HEK293 (cell line): ENCODE data around the gene RABGGTB.
"Not testable (repeated sequence)": the region's sequence is repeated elsewhere in the genome, so short reads cannot be mapped to it uniquely, and the experiment has no call there.

Experiments
- CTCF ChIA-PET: fragments of 350-600 bp; formaldehyde crosslinking; extraction: SDS; loops from one replicate; lab custom pipeline; 2021; ENCODE audit warnings: antibody characterized with exemption; lab: Yijun Ruan, JAX
- POLR2A ChIA-PET: fragments of 300-600 bp; formaldehyde crosslinking; extraction: SDS; loops from one replicate; lab custom pipeline; 2020; ENCODE audit warnings: antibody characterized with exemption, inconsistent platforms; lab: Yijun Ruan, JAX
- H3K27ac ChIP-seq: fragments of 200-500 bp; sonication (Bioruptor generic); 2 replicates; pipeline ENCODE4 v1.5.1; 2014; ENCODE audit warnings: low read depth, low read length, control low read depth, inconsistent platforms; ENCODE audit errors: extremely low read depth
- H3K36me3 ChIP-seq, 2 experiments: fragments of 200-500 bp in 1 of 2; sonication (Bioruptor generic) in 1 of 2; 1 replicate in 1 of 2; 2 replicates in 1 of 2; pipeline ENCODE4 v1.5.1; 2014 to 2017; ENCODE audit warnings: inconsistent platforms in 2 of 2, low read length in 2 of 2; ENCODE audit not compliant: control insufficient read depth in 2 of 2, insufficient read depth in 1 of 2
- H3K4me1 ChIP-seq: fragments of 200-500 bp; sonication (Bioruptor generic); 2 replicates; pipeline ENCODE4 v1.5.1; 2014; ENCODE audit warnings: mild to moderate bottlenecking, low read length, inconsistent platforms; ENCODE audit not compliant: control insufficient read depth, insufficient read depth
- H3K4me3 ChIP-seq: 2 replicates; pipeline ENCODE4 v1.5.1; 2011; ENCODE audit warnings: low read depth, mild to moderate bottlenecking, control low read depth, low read length, moderate library complexity
- H3K9me3 ChIP-seq: fragments of 200-500 bp; sonication (Bioruptor generic); 2 replicates; pipeline ENCODE4 v1.5.1; 2014; ENCODE audit warnings: low read depth, low read length, inconsistent platforms; ENCODE audit not compliant: control insufficient read depth, insufficient read depth
- HOXC10 ChIP-seq: sonication (generic); formaldehyde crosslinking; IDR thresholded peaks from 2 replicates; pipeline ENCODE4 v1.8.1; 2023; ENCODE audit warnings: mild to moderate bottlenecking, missing genetic modification reagents
- IKZF3 ChIP-seq: fragments of 450-650 bp; IDR thresholded peaks from 2 replicates; pipeline ENCODE4 v1.5.0; 2018; ENCODE audit warnings: missing biosample characterization, mild to moderate bottlenecking, missing genetic modification characterization, moderate library complexity
- KLF9 ChIP-seq: fragments of 450-650 bp; formaldehyde crosslinking; IDR thresholded peaks from 2 replicates; pipeline ENCODE4 v1.5.1; 2016; ENCODE audit warnings: missing biosample characterization, missing genetic modification characterization, low read depth
- YY2 ChIP-seq: fragments of 450-650 bp; formaldehyde crosslinking; IDR thresholded peaks from 2 replicates; pipeline ENCODE4 v1.5.1; 2016; ENCODE audit warnings: missing biosample characterization, missing genetic modification characterization
- ZBTB20 ChIP-seq: fragments of 450-650 bp; formaldehyde crosslinking; IDR thresholded peaks from 2 replicates; pipeline ENCODE4 v1.5.1; 2016; ENCODE audit warnings: missing biosample characterization, missing genetic modification characterization
- ZNF114 ChIP-seq: fragments of 450-650 bp; formaldehyde crosslinking; IDR thresholded peaks from 2 replicates; pipeline ENCODE4 v1.5.0; 2017; ENCODE audit warnings: missing biosample characterization, missing genetic modification characterization
- ZNF146 ChIP-seq: fragments of 450-650 bp; formaldehyde crosslinking; IDR thresholded peaks from 2 replicates; pipeline ENCODE4 v1.5.1; 2016; ENCODE audit warnings: missing biosample characterization, missing genetic modification characterization
- ZNF175 ChIP-seq: fragments of 450-650 bp; formaldehyde crosslinking; IDR thresholded peaks from 2 replicates; pipeline ENCODE4 v1.5.1; 2016; ENCODE audit warnings: missing biosample characterization, missing genetic modification characterization
- ZNF184 ChIP-seq: fragments of 450-650 bp; IDR thresholded peaks from 2 replicates; pipeline ENCODE4 v1.5.1; 2018; ENCODE audit warnings: missing biosample characterization, mild to moderate bottlenecking, missing genetic modification characterization
- ZNF202 ChIP-seq: fragments of 450-650 bp; formaldehyde crosslinking; IDR thresholded peaks from 2 replicates; pipeline ENCODE4 v1.5.1; 2016; ENCODE audit warnings: missing biosample characterization, missing genetic modification characterization, borderline replicate concordance
- ZNF341 ChIP-seq: fragments of 450-650 bp; formaldehyde crosslinking; IDR thresholded peaks from 2 replicates; pipeline ENCODE4; 2016; ENCODE audit warnings: low read depth, missing biosample characterization, missing genetic modification characterization
- ZNF549 ChIP-seq: fragments of 450-650 bp; IDR thresholded peaks from 2 replicates; pipeline ENCODE4 v1.5.1; 2018; ENCODE audit warnings: missing biosample characterization, missing genetic modification characterization, mild to moderate bottlenecking, inconsistent platforms, moderate library complexity
- ZNF558 ChIP-seq: fragments of 450-650 bp; formaldehyde crosslinking; IDR thresholded peaks from 2 replicates; pipeline ENCODE4 v1.5.1; 2016; ENCODE audit warnings: missing biosample characterization, missing genetic modification characterization
- ZNF561 ChIP-seq: fragments of 450-650 bp; IDR thresholded peaks from 2 replicates; pipeline ENCODE4 v1.5.1; 2018; ENCODE audit warnings: missing biosample characterization, missing genetic modification characterization, borderline replicate concordance
- ZNF76 ChIP-seq: fragments of 450-650 bp; formaldehyde crosslinking; IDR thresholded peaks from 2 replicates; pipeline ENCODE4; 2016; ENCODE audit warnings: low read depth, missing biosample characterization, missing genetic modification characterization, borderline replicate concordance
- ZNF830 ChIP-seq: fragments of 450-650 bp; IDR thresholded peaks from 2 replicates; pipeline ENCODE4 v1.5.0; 2018; ENCODE audit warnings: missing biosample characterization, missing genetic modification characterization, low read depth, mild to moderate bottlenecking, moderate library complexity
- TF ChIP-seq, protein P1 (sequence below): fragments of 450-650 bp; formaldehyde crosslinking; IDR thresholded peaks from 2 replicates; pipeline ENCODE4 v1.5.1; 2016; ENCODE audit warnings: missing biosample characterization, missing genetic modification characterization
- TF ChIP-seq, protein P2 (sequence below): fragments of 450-650 bp; formaldehyde crosslinking; IDR thresholded peaks from 2 replicates; pipeline ENCODE4 v1.5.1; 2016; ENCODE audit warnings: missing biosample characterization, missing genetic modification characterization, low read depth
- TF ChIP-seq, protein P3 (sequence below): fragments of 450-650 bp; IDR thresholded peaks from 2 replicates; pipeline ENCODE4 v1.5.1; 2018; ENCODE audit warnings: missing biosample characterization, missing genetic modification characterization
- TF ChIP-seq, protein P4 (sequence below): fragments of 450-650 bp; formaldehyde crosslinking; IDR thresholded peaks from 2 replicates; pipeline ENCODE4 v1.5.1; 2016; ENCODE audit warnings: missing biosample characterization, missing genetic modification characterization
- TF ChIP-seq, protein P5 (sequence below): fragments of 450-650 bp; formaldehyde crosslinking; IDR thresholded peaks from 2 replicates; pipeline ENCODE4 v1.5.0; 2017; ENCODE audit warnings: missing biosample characterization, missing genetic modification characterization, borderline replicate concordance

The RABGGTB gene

DNA sequence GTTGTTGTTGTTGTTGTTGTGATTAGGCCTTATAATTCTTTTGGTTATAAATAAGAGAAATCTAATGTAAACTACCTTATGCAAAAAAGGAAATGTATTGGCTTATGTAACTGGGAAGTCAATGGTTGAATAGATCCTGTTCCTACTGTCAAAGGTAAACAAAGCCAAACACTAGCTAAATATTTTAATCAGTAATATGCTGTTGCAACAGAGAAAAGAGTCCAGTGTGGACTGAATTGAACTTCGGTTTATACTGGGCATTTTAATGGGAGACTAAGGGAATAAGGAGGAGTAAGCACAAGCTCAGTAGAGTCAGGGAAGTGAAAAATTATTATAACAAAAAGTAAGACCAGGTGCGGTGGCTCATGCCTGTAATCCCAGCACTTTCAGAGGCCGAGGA, 26.0 kb downstream of the RABGGTB start:
- Histone ChIP-seq H3K4me1 (no peaks in the 10 kb centered on the region), H3K4me3 (no peak overlapping the region), H3K27ac (no peak overlapping the region), H3K36me3 (no peaks in the 10 kb centered on the region; a peak in 1 of 3 replicates), H3K9me3 (no peaks in the 10 kb centered on the region)
- ChIA-PET CTCF (no interaction called here), POLR2A (no interaction called here)
- no peak for TF ChIP-seq ZNF175 (tag by site-specific recombination)
- TF ChIP-seq, protein P1, sequence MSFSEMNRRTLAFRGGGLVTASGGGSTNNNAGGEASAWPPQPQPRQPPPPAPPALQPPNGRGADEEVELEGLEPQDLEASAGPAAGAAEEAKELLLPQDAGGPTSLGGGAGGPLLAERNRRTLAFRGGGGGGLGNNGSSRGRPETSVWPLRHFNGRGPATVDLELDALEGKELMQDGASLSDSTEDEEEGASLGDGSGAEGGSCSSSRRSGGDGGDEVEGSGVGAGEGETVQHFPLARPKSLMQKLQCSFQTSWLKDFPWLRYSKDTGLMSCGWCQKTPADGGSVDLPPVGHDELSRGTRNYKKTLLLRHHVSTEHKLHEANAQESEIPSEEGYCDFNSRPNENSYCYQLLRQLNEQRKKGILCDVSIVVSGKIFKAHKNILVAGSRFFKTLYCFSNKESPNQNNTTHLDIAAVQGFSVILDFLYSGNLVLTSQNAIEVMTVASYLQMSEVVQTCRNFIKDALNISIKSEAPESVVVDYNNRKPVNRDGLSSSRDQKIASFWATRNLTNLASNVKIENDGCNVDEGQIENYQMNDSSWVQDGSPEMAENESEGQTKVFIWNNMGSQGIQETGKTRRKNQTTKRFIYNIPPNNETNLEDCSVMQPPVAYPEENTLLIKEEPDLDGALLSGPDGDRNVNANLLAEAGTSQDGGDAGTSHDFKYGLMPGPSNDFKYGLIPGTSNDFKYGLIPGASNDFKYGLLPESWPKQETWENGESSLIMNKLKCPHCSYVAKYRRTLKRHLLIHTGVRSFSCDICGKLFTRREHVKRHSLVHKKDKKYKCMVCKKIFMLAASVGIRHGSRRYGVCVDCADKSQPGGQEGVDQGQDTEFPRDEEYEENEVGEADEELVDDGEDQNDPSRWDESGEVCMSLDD (tag by site-specific recombination), result no peak
- TF ChIP-seq ZNF114 (tag by site-specific recombination), result no peak

DNA sequence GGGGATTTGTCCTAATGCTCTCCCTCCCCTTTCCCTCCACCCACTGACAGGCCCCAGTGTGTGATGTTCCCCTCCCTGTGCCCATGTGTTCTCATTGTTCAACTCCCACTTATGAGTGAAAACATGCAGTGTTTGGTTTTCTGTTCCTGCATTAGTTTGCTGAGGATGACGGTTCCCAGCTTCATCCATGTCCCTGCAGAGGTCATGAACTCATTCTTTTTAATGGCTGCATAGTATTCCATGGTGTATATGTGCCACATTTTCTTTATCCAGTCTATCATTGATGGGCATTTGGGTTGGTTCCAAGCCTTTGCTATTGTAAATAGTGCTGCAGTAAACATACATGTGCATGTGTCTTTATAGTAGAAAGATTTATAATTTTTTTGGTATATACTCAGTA, 37.5 kb downstream of the RABGGTB start:
- H3K4me1 ChIP-seq, POLR2A ChIA-PET, CTCF ChIA-PET, H3K9me3 ChIP-seq, H3K4me3 ChIP-seq, H3K27ac ChIP-seq, H3K36me3 ChIP-seq: not testable (repeated sequence)
- peak; percentile 51; the same call in 1 of the 2 replicates for TF ChIP-seq ZNF146 (tag by site-specific recombination)

DNA sequence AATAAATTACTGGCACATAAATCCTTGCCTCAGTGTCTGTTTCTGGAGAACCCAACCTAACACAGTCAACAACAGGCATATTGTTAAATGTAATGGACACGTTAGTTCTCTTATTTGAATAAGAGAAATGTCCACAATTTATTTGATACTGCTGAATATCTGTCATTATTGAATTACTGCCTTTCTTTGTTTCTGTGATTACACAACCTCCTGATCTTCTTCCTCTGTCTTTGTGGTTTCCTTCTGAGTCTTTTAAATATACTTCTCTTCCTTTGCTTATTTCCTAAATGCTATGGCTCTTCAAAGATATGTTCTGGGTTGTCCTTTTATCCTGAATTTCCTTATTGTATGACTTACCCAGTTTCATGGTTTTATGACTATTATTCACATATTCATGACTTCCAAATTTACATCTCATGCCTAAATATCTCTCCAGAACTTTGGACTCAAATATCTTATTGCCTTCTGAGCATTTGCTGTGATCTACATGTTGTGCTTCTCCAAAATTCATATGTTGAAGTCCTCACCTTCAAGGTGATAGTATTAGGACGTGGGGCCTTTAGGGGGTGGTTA, 50.6 kb downstream of the RABGGTB start:
- Histone ChIP-seq H3K4me3 (no peak overlapping the region), H3K27ac (no peak overlapping the region), H3K36me3 (no peaks in the 10 kb centered on the region), H3K9me3 (no peaks in the 10 kb centered on the region), H3K4me1 (no peaks in the 10 kb centered on the region)
- no peak for TF ChIP-seq ZNF561 (tag by site-specific recombination)
- TF ChIP-seq, protein P2, sequence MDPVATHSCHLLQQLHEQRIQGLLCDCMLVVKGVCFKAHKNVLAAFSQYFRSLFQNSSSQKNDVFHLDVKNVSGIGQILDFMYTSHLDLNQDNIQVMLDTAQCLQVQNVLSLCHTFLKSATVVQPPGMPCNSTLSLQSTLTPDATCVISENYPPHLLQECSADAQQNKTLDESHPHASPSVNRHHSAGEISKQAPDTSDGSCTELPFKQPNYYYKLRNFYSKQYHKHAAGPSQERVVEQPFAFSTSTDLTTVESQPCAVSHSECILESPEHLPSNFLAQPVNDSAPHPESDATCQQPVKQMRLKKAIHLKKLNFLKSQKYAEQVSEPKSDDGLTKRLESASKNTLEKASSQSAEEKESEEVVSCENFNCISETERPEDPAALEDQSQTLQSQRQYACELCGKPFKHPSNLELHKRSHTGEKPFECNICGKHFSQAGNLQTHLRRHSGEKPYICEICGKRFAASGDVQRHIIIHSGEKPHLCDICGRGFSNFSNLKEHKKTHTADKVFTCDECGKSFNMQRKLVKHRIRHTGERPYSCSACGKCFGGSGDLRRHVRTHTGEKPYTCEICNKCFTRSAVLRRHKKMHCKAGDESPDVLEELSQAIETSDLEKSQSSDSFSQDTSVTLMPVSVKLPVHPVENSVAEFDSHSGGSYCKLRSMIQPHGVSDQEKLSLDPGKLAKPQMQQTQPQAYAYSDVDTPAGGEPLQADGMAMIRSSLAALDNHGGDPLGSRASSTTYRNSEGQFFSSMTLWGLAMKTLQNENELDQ (tag by site-specific recombination), result no peak
- TF ChIP-seq ZNF341 (tag by site-specific recombination), result no peak
- no peak for TF ChIP-seq HOXC10 (CRISPR knock-in tag)
- no peak for TF ChIP-seq KLF9 (tag by site-specific recombination)
- no peak for TF ChIP-seq ZNF830
- TF ChIP-seq, protein P3, sequence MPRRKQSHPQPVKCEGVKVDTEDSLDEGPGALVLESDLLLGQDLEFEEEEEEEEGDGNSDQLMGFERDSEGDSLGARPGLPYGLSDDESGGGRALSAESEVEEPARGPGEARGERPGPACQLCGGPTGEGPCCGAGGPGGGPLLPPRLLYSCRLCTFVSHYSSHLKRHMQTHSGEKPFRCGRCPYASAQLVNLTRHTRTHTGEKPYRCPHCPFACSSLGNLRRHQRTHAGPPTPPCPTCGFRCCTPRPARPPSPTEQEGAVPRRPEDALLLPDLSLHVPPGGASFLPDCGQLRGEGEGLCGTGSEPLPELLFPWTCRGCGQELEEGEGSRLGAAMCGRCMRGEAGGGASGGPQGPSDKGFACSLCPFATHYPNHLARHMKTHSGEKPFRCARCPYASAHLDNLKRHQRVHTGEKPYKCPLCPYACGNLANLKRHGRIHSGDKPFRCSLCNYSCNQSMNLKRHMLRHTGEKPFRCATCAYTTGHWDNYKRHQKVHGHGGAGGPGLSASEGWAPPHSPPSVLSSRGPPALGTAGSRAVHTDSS, result no peak
- TF ChIP-seq, protein P4, sequence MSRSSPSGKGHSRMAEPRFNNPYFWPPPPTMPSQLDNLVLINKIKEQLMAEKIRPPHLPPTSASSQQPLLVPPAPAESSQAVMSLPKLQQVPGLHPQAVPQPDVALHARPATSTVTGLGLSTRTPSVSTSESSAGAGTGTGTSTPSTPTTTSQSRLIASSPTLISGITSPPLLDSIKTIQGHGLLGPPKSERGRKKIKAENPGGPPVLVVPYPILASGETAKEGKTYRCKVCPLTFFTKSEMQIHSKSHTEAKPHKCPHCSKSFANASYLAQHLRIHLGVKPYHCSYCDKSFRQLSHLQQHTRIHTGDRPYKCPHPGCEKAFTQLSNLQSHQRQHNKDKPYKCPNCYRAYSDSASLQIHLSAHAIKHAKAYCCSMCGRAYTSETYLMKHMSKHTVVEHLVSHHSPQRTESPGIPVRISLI (tag by site-specific recombination), result no peak
- TF ChIP-seq YY2, result no peak
- no peak for TF ChIP-seq ZNF76 (tag by site-specific recombination)
- TF ChIP-seq ZNF549 (tag by site-specific recombination), result no peak
- TF ChIP-seq ZNF202 (tag by site-specific recombination), result no peak
- TF ChIP-seq ZNF184 (tag by site-specific recombination), result no peak
- TF ChIP-seq, protein P5, sequence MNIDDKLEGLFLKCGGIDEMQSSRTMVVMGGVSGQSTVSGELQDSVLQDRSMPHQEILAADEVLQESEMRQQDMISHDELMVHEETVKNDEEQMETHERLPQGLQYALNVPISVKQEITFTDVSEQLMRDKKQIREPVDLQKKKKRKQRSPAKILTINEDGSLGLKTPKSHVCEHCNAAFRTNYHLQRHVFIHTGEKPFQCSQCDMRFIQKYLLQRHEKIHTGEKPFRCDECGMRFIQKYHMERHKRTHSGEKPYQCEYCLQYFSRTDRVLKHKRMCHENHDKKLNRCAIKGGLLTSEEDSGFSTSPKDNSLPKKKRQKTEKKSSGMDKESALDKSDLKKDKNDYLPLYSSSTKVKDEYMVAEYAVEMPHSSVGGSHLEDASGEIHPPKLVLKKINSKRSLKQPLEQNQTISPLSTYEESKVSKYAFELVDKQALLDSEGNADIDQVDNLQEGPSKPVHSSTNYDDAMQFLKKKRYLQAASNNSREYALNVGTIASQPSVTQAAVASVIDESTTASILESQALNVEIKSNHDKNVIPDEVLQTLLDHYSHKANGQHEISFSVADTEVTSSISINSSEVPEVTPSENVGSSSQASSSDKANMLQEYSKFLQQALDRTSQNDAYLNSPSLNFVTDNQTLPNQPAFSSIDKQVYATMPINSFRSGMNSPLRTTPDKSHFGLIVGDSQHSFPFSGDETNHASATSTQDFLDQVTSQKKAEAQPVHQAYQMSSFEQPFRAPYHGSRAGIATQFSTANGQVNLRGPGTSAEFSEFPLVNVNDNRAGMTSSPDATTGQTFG (tag by site-specific recombination), result no peak
- TF ChIP-seq ZBTB20 (tag by site-specific recombination), result no peak
- TF ChIP-seq ZNF558 (tag by site-specific recombination), result no peak
- TF ChIP-seq IKZF3 (tag by site-specific recombination), result no peak
- CTCF ChIA-PET, result interaction anchor here (0.7 kb wide), 1 partner anchor 1240 kb away, joined by 3 read pairs; no protein-coding TSS in a partner anchor
- POLR2A ChIA-PET, result no interaction called here
